Activated CD4-positive, alpha-beta T cell treated with anti-CD3 and anti-CD28 coated beads for 1 hour (primary cell): ENCODE results near the gene CNGA3.
"Not testable (repeated sequence)": the region's sequence is repeated elsewhere in the genome, so short reads cannot be mapped to it uniquely, and the experiment has no call there.

Experiments
- DNase-seq: peaks from one replicate; pipeline ENCODE4 v3.0.0-alpha.2; 2020

CNGA3 gene

DNA sequence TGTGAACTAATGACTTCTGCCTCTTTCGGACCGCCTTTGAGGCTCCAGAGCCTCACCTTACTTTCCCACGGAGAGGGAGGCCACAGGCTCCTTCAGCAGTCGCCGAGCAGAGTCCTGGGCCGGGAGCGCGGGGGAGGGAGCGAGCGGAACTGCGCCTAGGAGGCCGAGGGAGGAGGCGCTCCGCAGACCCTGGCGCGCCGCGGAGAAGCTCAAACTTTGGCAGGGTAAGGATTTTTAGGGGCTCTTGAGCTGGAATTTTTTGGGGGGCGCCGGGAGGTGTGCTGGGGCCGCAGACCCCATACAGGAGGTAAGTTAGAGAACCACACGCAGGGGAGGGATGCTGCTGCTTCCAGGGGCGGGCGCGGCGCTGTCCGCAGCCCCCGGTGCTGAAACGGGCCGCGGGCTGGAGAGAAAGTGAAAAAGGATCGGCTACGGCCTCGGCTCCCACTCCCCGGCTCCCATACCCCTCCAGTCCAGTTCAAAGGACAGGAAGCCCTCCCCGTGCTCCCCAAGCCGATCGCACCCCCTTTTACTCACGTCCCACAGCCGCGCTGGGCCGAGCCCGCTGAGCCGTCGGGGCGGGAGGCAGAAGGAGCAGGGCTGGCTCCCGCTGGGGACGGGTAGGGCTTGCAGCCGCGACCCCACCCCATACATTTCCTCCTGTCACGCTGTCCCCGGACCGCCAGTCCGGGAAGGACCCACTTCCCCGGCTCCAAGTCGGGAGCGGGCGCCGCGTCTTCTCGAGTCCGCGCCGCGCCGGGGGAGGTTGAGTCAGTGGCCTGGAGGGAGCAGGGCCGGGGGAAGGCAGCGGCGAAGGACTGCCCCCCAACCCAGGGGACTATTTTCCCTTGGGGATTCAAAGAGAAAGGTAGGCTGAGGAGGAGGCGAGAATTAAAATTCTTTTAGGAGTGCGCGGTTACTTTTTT is at the start of gene CNGA3:
Gene CNGA3 (plus strand): TSS at position 146 of the 926 bp plus-strand sequence. CDS start 23,520 bp downstream, outside the sequence.
- DNase-seq = no peak

DNA sequence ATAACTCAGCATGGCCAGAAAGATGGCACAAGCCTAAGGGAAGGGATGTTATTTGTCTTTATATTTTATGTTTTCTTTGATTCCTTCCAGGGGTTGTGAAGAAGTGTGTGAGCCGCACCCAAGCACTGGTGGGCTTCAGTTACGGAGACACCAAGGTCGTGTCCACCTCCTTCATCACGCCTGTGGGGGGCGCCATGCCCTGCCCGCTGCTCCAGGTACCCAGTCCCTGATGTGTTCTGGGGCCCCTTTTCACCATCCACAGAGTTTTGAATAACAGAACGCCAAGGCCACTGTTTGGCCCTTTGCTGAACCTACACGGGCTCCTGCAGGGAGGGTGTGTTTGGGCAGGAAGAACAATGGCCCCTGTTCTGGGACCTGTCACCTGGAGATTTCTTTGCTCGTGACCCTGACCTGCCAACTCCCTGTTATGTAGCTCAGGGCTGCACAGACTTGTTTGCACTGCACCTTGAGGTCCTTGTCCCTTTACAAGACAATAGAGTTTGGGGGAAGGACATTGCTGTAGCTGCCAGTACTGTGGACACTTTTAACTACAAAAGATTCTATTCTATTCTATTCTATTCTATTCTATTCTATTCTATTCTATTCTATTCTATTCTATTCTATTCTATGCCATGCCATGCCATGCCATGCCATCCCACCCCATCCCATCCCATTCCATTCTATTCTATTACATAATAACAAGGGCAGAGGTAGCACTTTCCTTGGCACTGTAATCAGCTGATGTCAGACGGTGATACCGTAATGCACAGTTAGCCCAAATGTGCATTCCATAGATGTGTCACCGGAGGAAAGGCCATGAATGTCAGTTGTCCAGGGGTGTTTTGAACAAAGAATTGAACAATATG is 48.2 kb upstream of the CNGA3 start:
- DNase-seq = no peak

DNA sequence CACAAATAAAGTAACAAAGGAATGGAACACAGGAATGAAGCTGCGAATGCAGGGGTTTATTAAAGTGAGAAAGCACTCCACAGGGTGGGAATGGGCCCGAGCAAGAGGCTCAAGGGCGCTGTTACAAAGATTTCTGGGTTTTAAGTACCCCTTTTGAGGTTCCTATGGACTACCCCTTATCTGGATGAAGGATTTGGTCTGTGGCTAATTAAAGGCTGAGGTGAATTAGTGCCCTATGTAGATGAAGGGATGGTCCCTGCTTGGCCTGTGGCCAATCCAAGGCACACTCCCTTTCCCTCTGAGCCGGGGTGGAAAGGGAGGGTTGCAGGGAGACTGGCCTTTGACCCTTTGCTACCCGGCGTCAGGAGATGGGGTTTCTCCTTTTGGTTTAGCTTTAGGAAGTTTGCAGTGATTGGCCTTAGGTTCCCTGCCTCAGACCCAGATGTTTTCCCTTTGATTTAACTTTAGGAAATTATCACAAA is 47.5 kb upstream of the CNGA3 start:
- DNase-seq = no peak

DNA sequence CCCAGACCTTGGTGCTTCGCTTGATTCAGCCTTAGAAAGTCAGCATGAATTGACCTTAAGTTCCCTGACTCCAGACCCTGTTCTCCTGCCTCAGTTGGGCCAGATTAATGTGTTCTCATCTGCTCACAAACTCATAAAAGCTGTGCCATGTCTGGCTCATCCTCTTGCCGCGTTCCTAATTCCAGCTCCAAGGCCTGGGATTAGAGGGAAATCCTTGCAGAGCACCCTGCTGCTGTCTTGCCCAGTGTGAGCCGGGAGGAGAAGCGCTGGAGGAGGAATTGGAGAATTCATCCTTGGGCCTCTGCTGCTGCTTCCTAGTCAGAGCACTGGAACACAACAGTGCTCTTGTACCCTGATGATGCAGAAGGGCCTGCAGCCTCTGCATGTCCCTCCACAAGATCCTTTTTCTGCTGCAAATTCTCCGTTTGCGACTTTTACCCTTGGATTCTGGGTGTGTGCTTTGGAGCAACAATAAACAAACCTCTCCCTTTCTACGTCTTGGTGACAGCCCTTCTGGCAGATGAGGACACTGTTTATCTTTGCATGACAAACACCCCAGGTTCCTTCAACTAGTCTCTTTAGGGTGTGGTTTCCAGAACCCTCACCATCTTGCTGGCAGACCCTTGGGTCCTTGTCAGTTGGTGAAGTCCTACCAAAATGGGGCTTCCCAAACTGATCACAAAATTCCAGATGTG is 46.9 kb upstream of the CNGA3 start:
- DNase-seq = no peak

DNA sequence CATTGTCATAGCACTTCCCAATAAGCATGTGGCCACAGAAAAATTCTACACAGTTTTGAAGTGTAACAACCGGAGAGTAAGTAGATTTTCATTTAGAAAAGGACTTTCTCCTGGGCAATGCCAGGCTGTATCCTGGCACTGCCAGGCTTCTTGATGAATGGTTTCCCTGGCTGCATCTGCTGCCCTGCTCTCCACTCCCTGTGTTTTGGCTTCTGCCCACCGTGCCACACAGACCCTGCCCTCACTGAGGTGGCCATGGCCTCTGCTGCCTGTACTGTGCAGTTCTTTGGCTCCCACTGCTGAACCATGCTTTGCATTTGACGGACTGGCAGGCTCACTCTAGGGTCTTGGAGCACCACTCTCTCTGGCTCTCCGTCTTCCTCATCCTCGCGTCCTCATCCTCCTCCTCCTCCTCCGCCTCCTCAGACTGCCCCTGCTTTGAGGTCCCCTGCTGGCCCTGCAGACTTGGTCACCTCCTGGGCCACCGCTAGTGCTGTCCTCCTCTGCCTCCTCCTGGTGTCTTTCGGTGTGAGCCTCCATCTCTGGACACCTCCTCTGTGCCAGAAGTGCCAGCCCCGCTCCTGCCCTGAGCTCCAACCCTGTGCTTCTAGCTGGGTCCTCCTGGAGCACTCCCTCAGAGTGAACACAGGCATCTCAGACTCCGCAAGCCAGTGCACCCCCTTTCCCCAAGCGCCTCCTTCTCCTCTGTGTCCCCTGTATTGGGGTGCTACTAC is 45.9 kb upstream of the CNGA3 start:
- no peak for DNase-seq

DNA sequence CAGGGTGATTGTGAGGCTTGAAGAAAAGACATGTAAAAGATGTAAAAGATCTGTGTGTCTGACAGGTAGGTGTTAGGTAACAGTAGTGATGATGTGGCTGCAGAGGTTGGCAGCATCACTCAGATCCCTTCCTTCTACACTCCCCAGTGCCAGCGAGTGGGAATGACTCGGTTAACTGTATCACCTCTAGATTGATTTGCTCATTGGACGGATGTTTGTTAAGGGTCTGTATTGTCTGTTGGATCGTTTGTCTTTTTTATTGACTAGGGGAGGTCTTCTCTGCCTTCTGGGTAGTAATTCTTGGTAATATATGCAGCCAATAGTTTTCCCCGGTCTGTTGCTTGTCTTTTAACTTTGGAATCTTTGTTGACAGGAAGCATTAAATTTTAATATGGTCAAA is 44.8 kb upstream of the CNGA3 start:
- no peak for DNase-seq

DNA sequence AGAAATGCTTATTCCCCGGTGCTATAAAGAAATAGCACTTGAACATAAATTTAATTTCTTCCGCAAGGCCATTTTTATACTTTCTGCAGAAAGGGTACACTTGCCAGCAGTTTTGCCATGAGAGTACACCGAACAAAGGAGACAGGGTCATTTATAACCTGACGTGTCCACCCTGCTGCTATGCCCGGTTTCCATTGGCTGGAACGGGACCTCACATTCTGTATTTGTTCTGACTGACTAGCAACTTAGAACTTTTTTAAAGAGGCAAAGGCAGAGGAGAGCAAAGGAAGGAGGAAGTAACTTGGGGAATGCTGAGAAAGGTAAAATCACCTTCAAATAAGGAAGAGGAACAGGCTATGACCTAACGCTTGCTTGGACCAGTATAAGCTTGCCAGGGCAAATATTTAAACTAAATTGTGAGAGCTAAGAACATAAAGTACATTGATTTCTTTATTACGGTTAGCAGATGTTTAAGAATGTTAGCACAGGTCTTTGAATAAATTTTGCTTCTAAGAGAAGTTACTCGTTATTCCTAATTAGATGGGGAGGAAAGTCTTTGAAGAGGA is 39.0 kb upstream of the CNGA3 start:
- DNase-seq = not testable (repeated sequence)

DNA sequence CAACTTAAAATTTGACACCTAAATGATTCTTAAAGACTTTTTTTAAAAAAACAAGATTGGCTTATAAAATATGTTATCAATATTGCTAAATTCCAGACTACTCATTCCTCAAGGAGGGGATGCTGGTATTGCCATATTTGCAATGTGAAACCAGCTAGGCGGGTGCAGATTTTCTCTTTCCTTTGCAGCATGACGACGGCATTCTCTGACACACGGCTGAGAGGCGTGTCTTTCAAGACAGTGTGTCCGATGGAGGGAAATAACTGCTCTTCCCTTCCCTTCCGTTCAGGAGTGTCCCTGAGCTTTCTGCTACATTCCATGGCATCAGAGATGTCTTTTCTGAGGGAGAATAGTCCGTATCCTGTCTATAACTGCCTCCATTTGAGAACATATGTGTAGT is 38.2 kb upstream of the CNGA3 start:
- DNase-seq = no peak

DNA sequence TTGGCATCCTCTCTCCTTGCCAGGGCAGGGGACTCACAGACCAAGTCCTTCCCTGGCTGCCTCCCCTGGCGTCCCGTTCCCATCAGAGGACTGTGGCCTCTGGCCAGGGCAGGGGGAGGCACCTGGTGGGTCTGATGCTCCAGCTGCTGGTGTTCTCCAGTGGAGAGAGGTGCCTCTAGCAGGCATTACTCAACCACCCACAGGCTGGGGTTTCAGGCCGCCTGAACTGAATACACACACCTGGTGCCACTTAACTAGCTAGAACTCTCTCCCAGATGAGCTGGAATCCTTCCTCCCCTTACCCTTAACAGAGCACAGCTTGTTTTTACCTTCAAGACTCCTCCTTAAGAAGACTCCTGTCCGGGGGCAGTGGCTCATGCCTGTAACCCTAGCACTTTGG is 37.7 kb upstream of the CNGA3 start:
- no peak for DNase-seq

DNA sequence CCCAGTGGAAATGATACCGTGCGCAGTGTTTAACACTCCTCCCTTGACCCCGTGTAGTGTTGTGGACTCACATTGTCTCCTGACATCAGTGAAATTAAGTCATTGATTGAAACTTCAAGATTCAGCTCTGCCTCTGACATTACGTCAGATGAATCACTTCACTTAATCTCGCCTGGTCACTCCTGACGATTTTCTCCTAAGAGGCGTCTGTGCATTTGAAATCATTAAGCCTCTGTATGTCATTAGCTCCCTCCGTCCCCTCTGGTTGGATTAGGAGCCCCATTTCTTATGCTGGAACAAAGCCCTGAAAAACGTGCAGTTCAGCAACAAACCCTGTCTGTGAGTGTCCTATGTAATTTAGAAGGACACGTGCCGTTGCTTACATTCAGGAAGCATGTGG is 36.7 kb upstream of the CNGA3 start:
- DNase-seq = no peak

DNA sequence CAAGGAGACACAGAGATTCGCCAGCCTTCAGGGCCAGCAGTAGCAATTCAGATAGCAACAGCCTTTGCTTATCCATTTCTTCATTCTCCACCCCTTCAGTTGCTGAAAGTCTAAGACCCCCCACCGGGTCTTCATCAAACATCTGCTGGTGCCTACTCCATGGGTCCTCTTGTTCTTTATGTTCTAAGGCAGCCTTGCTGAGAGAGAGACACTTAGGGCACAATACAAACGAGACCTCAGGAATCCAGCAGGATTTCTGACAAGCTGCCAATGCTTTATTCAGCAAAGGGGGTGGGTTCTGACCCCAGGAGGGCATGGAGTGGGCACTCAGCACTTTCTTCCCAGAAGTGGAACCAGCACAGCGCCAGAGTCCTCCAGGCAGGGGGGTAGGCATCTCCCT is 36.2 kb upstream of the CNGA3 start:
- no peak for DNase-seq

DNA sequence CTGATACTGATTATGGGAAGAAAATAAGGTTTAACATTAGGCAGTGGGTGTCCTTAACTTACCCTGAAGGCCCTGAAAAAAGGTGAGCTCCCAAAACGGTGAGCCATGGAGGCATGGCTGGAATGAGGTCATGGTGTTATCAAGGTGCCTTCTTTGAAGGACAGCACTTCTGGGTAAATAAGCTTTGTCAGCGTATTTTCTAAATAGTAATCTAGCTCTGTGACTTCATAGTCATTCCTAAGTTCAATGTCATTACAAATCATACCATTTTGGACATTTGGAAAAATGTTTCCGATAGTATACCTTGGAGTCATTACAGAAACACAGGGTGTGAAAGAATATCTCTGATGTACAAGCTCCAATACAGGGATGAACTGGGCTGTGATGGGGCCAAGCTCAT is 35.2 kb upstream of the CNGA3 start:
- DNase-seq = no peak

DNA sequence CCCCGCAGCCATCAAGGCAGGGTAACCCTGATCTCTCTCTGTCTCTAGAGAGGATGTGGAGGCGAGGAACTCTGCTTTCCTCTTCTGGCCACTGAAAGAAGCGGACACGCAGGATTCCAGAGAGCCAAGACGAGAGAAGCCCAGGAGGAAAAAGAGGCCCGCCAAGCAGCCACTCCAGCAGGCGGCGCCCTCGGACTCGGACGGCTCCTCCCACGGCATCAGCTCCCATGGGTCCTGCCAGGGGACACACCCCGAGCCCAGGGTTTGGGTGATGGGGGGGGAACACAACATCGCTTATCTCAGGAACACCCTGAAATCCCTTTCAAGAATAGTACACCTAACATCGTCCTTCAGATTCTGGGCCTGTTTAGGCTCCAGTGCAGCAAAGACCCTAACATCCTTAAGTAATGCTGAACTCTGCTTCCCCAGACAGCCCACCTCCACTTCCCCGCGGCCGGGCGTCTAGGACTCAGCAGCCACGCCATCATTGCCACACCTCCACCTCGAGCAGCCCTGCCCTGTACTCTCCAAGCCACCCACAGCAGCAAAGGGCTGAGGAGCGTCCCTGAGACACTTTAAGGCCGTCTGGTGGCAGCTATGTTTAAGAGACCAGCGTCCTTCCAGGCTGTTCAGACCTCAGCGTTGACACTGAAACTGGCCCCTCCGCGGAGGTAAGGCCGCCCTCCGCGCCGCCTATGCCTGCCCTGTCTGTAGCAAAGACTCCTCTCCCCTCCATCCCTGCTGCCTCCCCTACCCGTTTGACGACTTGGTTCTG is 34.3 kb upstream of the CNGA3 start:
- DNase-seq = no peak

DNA sequence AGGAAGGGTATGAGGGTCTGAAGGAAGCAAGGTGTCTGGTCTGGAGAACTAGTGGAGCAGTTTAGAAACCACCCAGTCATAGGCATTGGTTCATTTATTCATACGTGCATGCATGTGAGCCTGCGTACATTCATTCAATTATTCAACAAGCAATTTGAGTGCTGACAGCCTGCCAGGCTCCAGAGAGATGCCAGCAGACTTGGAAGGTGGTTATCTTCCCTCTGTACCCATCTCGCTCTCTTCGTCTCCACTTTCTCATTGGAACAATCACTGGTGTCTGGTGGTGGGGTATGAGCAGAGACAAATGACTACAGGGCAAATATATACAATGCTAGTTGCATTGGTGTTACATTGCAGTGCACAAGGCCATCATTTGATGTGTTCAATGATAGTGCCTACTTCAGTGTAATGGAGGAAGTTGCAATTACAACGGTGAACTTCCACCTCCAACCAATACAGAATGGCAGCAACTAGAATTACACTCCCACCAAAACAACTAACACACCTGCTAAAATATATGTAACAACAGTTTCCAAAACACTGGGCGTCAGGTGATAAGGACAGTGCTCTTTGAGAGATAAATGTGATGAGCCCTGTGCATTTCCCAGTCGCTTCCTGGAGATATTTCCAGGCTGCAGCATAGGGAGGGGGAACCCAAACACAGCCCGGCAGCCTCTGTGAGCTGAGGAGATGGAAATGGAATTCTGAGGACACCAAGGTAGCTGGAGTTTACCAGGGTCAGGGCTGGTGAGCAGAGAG is 32.6 kb upstream of the CNGA3 start:
- DNase-seq = no peak

DNA sequence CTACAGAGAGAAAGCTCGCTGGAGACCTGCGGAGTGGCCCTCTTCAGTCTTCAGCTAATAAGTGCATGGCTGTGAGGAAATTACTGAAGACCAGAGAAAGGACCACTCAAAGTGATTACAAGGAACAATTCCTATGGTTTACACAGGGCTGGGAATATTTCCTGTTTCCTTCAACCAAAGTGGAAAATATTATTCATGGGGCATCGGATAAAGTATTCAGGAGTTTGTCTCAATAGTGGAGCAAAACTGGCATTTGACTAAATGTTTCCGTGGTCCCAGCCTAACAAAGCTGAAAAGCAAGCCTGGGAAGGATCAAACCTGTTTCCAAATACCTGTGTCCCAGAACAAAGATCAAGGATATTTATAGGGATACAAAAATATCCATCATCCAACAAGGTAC is 32.0 kb upstream of the CNGA3 start:
- no peak for DNase-seq

DNA sequence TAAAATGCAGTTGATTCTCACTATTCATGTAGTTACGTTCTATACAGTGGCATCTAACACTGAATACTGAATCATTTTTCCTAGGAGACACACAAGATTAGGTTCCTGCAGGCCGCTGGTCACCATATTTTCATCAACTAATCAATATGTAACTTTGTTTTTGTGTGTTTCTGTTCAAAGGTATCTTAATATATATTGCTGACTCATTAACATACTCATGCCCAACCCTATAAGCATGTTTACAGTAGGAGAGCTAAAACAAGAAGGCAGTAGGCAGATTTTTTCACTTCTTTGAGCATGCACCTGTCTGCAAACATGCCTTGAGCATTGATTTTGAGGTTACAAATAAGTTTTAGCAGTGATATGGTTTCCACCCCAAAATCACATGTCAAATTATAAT is 30.3 kb upstream of the CNGA3 start:
- DNase-seq = no peak

DNA sequence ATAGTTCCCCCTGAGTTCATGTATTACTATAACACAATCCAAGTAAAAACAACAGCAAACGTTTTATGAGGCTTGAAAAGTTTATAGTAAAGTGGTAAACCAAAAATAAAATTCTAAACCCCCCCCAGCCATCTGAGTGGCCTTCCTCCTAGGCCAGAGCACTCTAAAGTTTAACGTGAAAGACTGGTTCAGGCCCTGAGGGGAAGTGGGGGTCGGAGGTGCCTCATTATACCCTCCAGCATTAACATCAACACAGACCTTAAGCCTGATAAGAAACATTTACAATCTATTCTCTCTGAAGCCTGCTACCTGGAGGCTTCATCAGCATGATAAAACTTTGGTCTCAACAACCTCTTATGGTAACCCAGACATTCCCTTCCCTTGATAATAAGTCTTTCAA is 29.0 kb upstream of the CNGA3 start:
- no peak for DNase-seq

DNA sequence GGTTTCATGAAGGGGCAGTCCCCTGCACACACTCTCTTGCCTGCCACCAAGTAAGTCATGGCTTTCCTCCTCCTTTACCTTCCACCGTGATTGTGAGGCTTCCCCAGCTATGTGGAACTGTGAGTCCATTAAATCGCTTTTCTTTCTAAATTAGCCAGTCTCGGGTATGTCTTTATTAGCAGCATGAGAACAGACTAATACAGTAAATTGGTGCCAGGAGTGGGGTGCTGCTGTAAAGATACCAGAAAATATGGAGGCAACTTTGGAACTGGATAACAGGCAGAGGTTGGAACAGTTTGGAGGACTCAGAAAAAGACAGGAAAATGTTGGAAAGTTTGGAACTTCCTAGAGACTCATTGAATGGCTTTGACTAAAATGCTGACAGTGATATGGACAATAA is 26.1 kb upstream of the CNGA3 start:
- DNase-seq = not testable (repeated sequence)

DNA sequence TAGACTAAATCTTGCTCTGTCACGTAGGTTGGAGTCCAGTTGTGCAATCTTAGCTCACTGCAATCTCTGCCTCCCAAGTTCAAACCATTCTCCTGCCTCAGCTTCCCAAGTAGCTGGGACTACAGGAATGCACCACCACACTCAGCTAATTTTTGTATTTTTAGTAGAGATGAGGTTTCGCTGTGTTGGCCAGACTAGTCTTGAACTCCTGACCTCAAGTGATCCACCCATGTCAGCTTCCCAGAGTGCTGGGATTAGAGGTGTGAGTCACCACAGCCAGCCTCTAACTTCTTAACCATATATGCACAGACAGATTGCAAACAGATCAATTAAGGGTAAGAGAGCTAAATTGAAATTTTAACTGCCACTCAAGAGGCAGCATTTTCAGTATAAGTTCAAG is 22.1 kb upstream of the CNGA3 start:
- DNase-seq = no peak

DNA sequence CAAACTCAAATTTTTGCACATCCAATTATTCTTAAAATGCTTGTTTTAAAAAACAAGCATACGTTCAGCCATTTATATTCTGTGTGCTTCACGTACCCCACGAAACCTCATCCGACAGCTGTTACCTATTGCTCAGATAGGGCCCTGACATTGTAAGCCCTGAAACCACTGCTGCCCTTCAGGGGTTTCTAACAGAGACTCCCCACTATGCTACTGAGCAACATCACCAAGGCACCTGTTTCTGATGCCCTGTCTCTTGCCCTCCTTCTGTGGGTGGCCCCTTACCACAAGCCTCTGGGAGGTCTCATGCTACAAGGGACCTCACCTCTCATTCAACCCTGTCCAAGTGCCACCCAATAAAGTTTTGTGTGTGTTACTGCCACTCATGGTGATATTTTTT is 18.5 kb upstream of the CNGA3 start:
- no peak for DNase-seq

DNA sequence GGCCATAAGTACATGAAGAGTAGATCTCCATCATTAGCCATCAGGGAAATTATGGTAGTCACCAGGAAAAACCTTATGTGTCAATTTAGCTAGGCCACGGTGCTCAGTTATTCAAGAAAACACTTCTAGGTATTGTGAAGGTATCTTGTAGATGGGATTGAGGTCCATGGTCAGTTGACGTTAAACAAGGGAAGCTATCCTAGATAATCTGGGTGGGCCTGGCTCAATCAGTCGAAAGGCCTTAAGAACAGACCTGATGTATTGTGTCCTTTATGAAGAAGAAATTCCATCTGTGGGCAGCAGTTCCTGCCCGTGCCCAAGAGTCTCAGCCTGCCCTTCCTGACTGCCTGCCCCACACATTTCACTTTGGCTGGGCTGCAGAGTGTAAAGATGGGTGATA is 16.7 kb upstream of the CNGA3 start:
- no peak for DNase-seq
